ENCODE measurements around the gene RNF40.

GRCh38 chr16:30767767-30768465 is 5.8 kb downstream of the RNF40 start:
- TF ChIP-seq POLR2A (IDR thresholded peaks at IDR 0.05) (no peak), CTCF (IDR thresholded peaks at IDR 0.05) (no peak)
